A673 (cell line): ENCODE results near the gene FARP1. TPM values are rescaled to one million over a fixed set of nuclear protein-coding genes. Genes with fewer than 3 reads are reported as not detected.

Source experiments
- BruUV-seq: library from RNA; stranded (reverse); fragments of 400-500 nt; replicated peaks from 2 replicates; lab custom pipeline; 2021; lab: Mats Ljungman, UMichigan
- CTCF ChIA-PET: fragments of 300-600 bp; sonication (Branson Sonifier 250); formaldehyde crosslinking; loops from one replicate; lab custom pipeline; 2022; ENCODE audit warnings: antibody characterized with exemption; lab: Charles Lee
- POLR2A ChIA-PET: fragments of 300-600 bp; sonication (Branson Sonifier 250); formaldehyde crosslinking; loops from one replicate; lab custom pipeline; 2022; ENCODE audit warnings: antibody characterized with exemption; ENCODE audit not compliant: low non-redundant PET; lab: Charles Lee
- DNase-seq: peaks from one replicate; pipeline ENCODE4 v3.0.0-alpha.2; 2015; ENCODE audit warnings: low spot score
- H3K27ac ChIP-seq: fragments of 200-600 bp; sonication (generic); 2 replicates; pipeline ENCODE4 v1.5.1; 2016; ENCODE audit warnings: mixed run types, low read depth, mild to moderate bottlenecking, mixed read lengths, antibody characterized with exemption, low read length; ENCODE audit not compliant: poor library complexity, severe bottlenecking
- H3K27me3 ChIP-seq: fragments of 200-600 bp; sonication (generic); replicated peaks from 2 replicates; pipeline ENCODE4 v1.6.1; 2017; ENCODE audit warnings: mixed run types, low read depth, mild to moderate bottlenecking, mixed read lengths, antibody characterized with exemption, low read length; ENCODE audit not compliant: insufficient read depth, poor library complexity
- H3K36me3 ChIP-seq: fragments of 200-600 bp; sonication (generic); 2 replicates; pipeline ENCODE4 v1.6.1; 2016; ENCODE audit warnings: mixed run types, mild to moderate bottlenecking, mixed read lengths, antibody characterized with exemption, low read length; ENCODE audit not compliant: insufficient read depth, poor library complexity, severe bottlenecking
- H3K4me1 ChIP-seq: fragments of 200-600 bp; sonication (generic); 2 replicates; pipeline ENCODE4 v1.6.1; 2017; ENCODE audit warnings: mixed run types, mild to moderate bottlenecking, mixed read lengths, antibody characterized with exemption, low read length; ENCODE audit not compliant: insufficient read depth, poor library complexity, severe bottlenecking
- H3K4me3 ChIP-seq: fragments of 200-600 bp; sonication (generic); 2 replicates; pipeline ENCODE4 v1.5.1; 2016; ENCODE audit warnings: low read depth, mixed run types, mild to moderate bottlenecking, mixed read lengths, low read length; ENCODE audit not compliant: poor library complexity, severe bottlenecking
- H3K9me3 ChIP-seq: fragments of 200-600 bp; sonication (generic); 2 replicates; pipeline ENCODE4 v1.6.1; 2016; ENCODE audit warnings: mixed run types, low read depth, mild to moderate bottlenecking, mixed read lengths, antibody characterized with exemption, low read length; ENCODE audit not compliant: poor library complexity, severe bottlenecking
- CTCF ChIP-seq: fragments of 300-800, 200-600 bp; sonication (generic); conservative IDR thresholded peaks from 2 replicates; pipeline ENCODE4 v1.5.1; 2017; ENCODE audit warnings: low read depth, mild to moderate bottlenecking, antibody characterized with exemption, low read length, moderate library complexity, mixed read lengths
- EZH2 ChIP-seq: fragments of 200-600 bp; sonication (generic); IDR thresholded peaks from 2 replicates; pipeline ENCODE4 v1.6.1; 2017; ENCODE audit warnings: borderline replicate concordance, low read depth, mild to moderate bottlenecking, mixed read lengths, antibody characterized with exemption, low read length; ENCODE audit not compliant: poor library complexity, severe bottlenecking
- intact Hi-C: fragments of 100-400 bp; cut with micrococcal nuclease; formaldehyde crosslinking; loops from one replicate; pipeline ENCODE4 v1.10.0; 2022; ENCODE audit not compliant: unreplicated experiment
- total RNA-seq: library from RNA; stranded (reverse); gene quantifications from 2 replicates; pipeline ENCODE4 v1.2.3, GENCODE V29; 2021

FARP1 gene
- total RNA-seq, 1 experiment from 2014 or later: 177 TPM

DNA sequence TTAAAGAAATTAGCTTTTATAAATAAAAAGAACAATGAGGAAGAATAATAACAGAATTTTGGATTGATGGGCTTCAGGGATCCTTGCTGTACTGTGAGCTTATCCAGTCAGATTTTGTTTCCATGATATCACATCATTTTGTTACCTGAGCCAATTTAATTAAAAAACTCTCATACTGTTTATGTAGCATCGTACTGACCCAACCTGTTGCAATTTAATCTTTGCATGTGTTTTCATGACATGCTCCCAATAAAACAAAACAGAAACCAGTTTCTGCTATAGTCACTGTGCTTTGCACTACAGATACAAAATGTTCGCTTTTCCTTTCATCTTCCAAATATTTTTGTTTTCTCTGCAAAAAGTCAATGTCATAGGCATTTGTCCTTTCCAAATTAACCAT, 143.9 kb downstream of the FARP1 start:
- Histone ChIP-seq H3K9me3 (no peaks in the 10 kb centered on the region), H3K4me3 (no peak overlapping the region), H3K27me3 (no peaks in the 10 kb centered on the region), H3K27ac (no peak overlapping the region), H3K36me3 (no peaks in the 10 kb centered on the region), H3K4me1 (peaks cover 43% of the 10 kb centered on the region)
- ChIA-PET CTCF (no interaction called here), POLR2A (no interaction called here)
- BruUV-seq: no TSS peak
- TF ChIP-seq EZH2: no peak
- no peak for TF ChIP-seq CTCF
- DNase-seq: no peak
- intact Hi-C loops: loop anchor here (10.0 kb wide), 1 partner anchor 142 kb away; the partner anchor contains the start of gene FARP1

- TF ChIP-seq CTCF (no peak), EZH2 (no peak)
- H3K27ac ChIP-seq: no peak overlapping the region
- H3K36me3 ChIP-seq: no peaks in the 10 kb centered on the region
- DNase-seq: no peak
- BruUV-seq: no TSS peak
- no peaks in the 10 kb centered on the region for H3K9me3 ChIP-seq
- no peak overlapping the region for H3K4me3 ChIP-seq
- CTCF ChIA-PET: no interaction called here
- no peaks in the 10 kb centered on the region for H3K27me3 ChIP-seq
- POLR2A ChIA-PET: no interaction called here
- intact Hi-C loops: loop anchor here (10.0 kb wide), 1 partner anchor 143 kb away; the partner anchor contains the start of gene FARP1
- peaks cover 39% of the 10 kb centered on the region for H3K4me1 ChIP-seq
These were observed 145.3 kb downstream of the FARP1 start for GRCh38 chr13:98288211-98288610.

DNA sequence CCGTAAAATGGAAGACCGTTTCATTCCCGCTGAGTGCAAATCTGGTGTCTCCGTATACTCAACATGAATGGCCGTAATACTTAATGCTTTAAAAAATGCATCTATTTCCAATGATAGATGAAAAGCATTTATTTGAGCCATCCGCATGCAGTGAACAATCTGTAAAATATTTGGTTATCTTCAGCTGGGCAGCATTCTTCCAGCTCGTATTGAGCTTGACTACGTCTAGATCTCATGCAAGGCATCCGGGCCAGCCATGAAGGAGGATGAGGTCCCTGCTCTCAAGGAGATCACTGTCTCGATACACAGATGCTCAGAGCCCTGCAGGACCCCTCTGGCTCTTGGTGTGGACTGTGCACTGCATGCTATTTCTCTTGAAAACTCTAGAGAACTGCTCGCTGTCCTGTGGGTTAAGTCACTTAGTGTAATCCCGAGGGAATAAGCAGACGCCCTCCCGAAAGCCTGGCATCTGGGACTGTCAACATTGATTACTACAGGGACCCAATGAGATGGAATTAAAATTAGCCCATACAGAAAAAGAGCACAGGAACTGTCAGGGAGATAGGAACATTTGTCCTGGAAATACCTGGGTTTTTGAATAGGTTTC, 146.5 kb downstream of the FARP1 start:
- BruUV-seq: no TSS peak
- POLR2A ChIA-PET: interaction anchor here (0.5 kb wide), 1 partner anchor 1944 kb away, joined by 3 read pairs; no protein-coding TSS in a partner anchor
- Histone ChIP-seq H3K27me3 (no peaks in the 10 kb centered on the region), H3K9me3 (no peaks in the 10 kb centered on the region), H3K27ac (no peak overlapping the region), H3K36me3 (no peaks in the 10 kb centered on the region), H3K4me1 (peaks cover 27% of the 10 kb centered on the region), H3K4me3 (no peak overlapping the region)
- TF ChIP-seq CTCF (no peak), EZH2 (no peak)
- intact Hi-C loops: loop anchor here (10.0 kb wide), 1 partner anchor 145 kb away; the partner anchor contains the start of gene FARP1
- DNase-seq: no peak
- CTCF ChIA-PET: no interaction called here
